GM18520 (cell line): ENCODE measurements around the gene HINT1.
"Not testable (repeated sequence)": the region's sequence is repeated elsewhere in the genome, so short reads cannot be mapped to it uniquely, and the experiment has no call there.

Experiments used
- ATAC-seq: cut with Tn5 transposase; IDR thresholded peaks from one replicate; pipeline ENCODE4 v1.9.1; 2021; ENCODE audit not compliant: unreplicated experiment

Gene HINT1

DNA sequence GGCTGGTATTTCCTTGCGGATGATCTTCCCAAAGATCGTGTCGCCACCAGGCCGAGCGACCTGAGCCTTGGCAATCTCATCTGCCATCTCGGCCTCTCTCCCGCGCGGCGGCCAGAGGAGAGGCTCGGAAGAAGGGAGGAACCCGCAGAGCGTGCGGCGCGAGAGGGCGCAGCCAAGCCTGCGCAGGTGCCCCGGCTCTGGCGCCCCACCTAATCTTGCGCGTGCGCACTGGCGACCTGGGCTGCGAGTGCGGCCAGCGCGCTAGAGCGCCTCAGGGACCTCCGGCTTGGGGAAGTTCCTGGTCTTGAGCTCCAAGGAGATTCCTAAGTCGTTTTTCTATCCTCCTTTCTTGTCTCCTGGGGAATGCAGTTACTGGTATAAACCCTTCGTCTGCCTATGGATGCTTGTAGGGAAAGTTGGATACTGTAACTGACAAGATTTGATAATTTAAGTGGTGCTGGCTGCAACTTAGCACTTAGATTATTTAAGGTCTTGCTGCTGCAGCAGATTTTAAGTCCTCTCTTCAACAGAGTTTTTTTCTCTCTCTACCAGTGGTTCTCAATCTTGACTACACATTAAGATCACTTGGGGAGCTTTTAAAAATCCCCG lies at the start of gene HINT1:
HINT1 (minus strand) TSS at position 138 of the 609 bp plus-strand sequence; CDS start at position 87, 51 bp downstream.
- peak; percentile 69 for ATAC-seq

DNA sequence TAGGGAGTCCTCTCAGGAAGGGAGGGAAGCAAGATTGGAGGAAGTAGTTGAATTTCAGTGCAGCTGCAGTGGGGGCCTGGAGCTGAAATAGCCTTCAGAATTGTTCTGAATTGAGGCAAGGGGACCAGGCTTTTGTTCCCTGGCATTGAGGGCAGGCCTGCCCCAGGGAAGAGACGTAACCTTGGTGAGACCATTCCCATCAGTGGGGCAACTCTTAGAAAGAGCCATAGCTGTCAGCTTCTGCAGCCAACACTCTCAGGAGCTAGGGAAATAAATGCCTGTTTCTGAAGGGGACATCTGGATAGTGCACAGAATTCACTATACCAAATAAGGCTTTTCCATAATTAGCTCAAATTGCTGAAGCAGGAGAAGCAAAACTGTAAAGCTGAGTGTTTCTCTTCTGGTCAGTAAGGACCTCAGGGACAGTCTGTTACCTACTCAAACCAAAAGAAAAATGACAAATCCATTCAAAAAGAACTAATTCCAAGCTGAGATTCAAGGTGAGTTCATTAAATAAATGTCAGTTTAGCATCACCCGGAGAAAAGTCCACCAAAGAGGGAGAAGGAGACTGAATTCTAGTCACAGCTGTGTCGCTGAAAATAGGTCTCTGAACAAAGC lies 49.7 kb upstream of the HINT1 start:
- ATAC-seq: no peak

DNA sequence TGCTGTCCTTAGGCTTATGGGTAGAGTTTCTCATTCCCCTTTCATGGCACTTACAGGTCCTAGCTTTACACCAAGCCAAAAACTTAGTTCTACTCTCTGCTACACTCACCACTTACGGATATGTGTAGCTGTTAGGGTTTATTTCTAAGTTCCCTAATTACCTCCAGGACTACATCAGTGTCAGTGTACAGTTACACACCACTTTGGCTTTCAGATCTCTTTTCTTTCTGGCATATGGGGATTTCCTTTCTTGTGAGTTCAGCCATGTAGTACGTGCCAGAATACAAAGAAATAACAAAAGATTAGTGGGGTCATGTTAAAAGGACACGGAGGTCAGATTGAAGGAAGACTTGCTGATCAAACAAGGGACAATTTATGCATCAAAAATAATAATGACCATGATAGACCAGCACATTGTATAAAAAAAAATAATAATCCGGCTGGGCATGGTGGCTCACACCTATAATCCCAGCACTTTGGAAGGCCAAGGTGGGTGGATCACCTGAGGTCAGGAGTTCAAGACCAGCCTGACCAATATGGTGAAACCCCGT lies 47.5 kb upstream of the HINT1 start:
- ATAC-seq: no peak

DNA sequence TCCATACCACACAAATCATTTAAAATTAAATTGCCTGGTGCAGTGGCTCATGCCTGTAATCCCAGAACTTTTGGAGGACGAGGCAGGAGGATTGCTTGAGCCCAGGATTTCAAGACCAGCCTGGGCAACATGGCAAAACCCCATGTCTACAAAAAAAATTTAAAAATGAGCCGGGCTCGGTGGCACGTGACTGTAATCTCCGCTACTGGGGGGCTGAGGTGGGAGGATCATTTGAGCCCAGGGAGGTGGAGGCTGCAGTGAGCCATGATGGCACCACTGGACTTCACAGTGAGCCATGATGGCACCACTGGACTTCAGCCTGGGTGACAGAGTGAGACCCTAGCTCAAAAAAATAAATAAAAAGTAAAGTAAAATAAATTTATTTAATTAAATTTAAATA lies 46.6 kb upstream of the HINT1 start:
- no peak for ATAC-seq

- ATAC-seq: no peak
Observed at GRCh38 chr5:131210151-131210510, 45.1 kb upstream of the HINT1 start.

DNA sequence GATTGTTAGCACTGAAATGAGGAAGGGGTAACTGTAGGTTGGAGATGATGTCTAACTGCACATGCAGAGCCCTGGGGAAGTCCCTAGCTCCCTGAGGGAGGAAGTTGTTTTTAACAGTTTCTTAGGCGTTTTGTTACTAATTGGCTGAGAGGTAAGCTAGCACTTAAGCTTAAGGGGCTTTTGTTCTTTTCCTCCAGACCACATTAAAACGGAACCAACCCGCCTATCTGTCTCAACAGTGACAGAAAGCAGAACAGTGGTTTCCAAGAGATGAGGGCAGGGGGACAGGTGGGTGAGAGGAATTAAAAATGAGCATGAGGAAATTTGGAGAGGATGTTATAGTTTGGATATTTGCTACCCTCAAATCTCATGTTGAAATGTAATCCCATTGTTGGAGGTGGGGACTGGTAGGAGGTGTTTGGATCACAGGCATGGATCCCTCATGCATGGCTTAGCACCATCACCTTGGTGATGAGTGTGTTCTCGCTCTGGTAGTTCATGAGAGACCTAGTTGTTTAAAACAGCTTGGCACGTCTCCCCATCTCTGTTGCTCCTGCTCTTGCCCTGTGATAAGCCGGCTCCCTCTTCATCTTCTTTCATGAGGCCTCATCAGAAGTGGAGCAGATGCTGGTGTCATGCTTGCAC lies 44.6 kb upstream of the HINT1 start:
- peak; percentile 96 for ATAC-seq

GRCh38 chr5:131209175-131209505 lies 44.1 kb upstream of the HINT1 start:
- no peak for ATAC-seq

GRCh38 chr5:131206772-131207171 lies 41.7 kb upstream of the HINT1 start:
- no peak for ATAC-seq

- ATAC-seq: no peak
Observed at GRCh38 chr5:131206061-131206460, 41.0 kb upstream of the HINT1 start.

GRCh38 chr5:131204964-131205363 lies 39.9 kb upstream of the HINT1 start:
- ATAC-seq: no peak

- no peak for ATAC-seq
Observed at GRCh38 chr5:131200560-131200959, 35.5 kb upstream of the HINT1 start.

GRCh38 chr5:131198625-131199024 lies 33.6 kb upstream of the HINT1 start:
- ATAC-seq: no peak

GRCh38 chr5:131196331-131196730 lies 31.3 kb upstream of the HINT1 start:
- ATAC-seq: no peak

- no peak for ATAC-seq
Observed at GRCh38 chr5:131195696-131196095, 30.6 kb upstream of the HINT1 start.

DNA sequence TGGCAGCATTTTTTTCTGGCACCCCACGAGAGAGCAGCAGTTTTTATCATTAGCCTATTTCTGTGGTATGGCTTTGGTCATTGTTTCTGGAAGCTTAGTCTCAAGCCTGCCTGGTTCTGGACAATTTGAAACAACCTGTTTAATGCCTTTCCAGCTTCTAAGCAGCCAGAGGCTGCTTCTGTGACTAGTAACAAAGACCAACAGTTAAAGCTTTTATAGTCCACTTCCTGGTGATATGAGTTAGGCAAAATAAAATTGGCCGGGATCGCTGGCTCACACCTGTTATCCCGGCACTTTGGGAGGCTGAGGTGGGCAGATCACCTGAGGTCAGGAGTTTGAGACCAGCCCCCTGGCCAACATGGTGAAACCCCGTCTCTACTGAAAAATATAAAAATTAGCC lies 29.7 kb upstream of the HINT1 start:
- ATAC-seq: no peak

- not testable (repeated sequence) for ATAC-seq
Observed at GRCh38 chr5:131193897-131194296, 28.8 kb upstream of the HINT1 start.

GRCh38 chr5:131193106-131193505 lies 28.1 kb upstream of the HINT1 start:
- ATAC-seq: no peak

DNA sequence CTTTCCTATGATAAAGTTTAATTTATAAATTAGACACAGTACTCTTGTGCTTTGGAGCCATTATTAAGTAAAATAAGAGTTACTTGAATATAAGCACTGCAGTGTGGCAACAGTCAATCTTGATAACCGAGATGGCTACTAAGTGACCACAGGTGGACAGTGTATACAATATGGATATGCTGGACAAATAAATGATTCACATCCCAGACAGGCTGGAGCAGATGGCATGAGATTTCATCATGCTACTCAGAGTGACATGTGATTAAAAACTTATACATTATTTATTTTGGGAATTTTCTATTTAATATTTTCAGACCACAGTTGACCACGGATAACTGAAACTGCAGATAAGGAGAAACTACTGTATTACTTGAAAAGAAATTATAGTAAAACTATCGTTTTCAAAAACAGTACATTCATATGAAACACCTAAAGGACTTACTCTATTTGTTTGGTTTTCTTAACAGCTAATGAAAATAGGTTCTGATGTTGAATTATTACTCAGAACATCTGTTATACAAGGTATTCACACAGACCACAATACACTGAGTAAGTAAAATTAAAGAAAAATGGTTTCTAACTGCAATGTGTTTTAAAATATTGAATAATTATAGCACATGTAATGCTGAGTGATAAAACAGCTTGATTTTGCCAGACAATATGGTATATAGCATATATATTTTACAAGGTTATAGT lies 21.7 kb upstream of the HINT1 start:
- no peak for ATAC-seq

- no peak for ATAC-seq
Observed at GRCh38 chr5:131185523-131186104, 20.6 kb upstream of the HINT1 start.

DNA sequence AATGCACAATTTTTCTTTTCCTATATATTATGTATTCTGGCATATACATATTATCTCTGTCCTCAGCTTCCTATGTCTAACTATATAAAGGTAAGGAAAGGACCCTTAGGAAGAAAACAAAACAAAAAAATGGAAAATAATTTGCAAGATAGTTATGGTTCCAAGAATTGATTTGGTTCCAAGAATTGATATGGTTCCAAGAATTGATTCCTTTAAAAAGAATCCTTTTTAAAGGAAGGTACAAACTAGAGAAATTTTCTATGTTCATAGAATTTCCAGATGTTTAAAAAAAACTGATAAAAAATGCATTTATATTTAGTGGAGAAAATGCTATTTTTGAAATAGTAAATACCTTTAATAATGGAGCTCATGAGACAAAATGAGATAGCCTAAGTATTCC lies 17.8 kb upstream of the HINT1 start:
- no peak for ATAC-seq

GRCh38 chr5:131180407-131180806 lies 15.4 kb upstream of the HINT1 start:
- ATAC-seq: no peak
